ENCODE results near the gene NUP153. TPM values are rescaled to one million over a fixed set of nuclear protein-coding genes. Genes with fewer than 3 reads are reported as not detected.

The NUP153 gene
- total RNA-seq, 1 donor from 2014 or later: 31.1 TPM

Other genes starting within 250 kb of the NUP153 start
- 12.3 and 13.8 TPM in 2 replicates for gene FAM8A1, start 106.6 kb downstream of the NUP153 start, total RNA-seq

Measured in pulmonary artery endothelial cell (primary cell).